ENCODE data around the gene F2RL1.
"Not testable (repeated sequence)": the region's sequence is repeated elsewhere in the genome, so short reads cannot be mapped to it uniquely, and the experiment has no call there.

Gene F2RL1

GRCh38 chr5:76807296-76807695, 11.5 kb upstream of the F2RL1 start:
- no peak for DNase-seq

GRCh38 chr5:76808141-76808691, 10.6 kb upstream of the F2RL1 start:
- no peak for DNase-seq

GRCh38 chr5:76809141-76809540, 9.7 kb upstream of the F2RL1 start:
- DNase-seq, result no peak

GRCh38 chr5:76810236-76810635, 8.6 kb upstream of the F2RL1 start:
- DNase-seq, result no peak

- DNase-seq, result no peak
Observed at GRCh38 chr5:76811214-76811613, 7.6 kb upstream of the F2RL1 start.

GRCh38 chr5:76812209-76812608, 6.6 kb upstream of the F2RL1 start:
- not testable (repeated sequence) for DNase-seq

- DNase-seq, result no peak
Observed at GRCh38 chr5:76813982-76814562, 4.8 kb upstream of the F2RL1 start.

- no peak for DNase-seq
Observed at GRCh38 chr5:76816110-76816831, 2.6 kb upstream of the F2RL1 start.

GRCh38 chr5:76819851-76820525, 1.2 kb downstream of the F2RL1 start:
- no peak for DNase-seq

- DNase-seq, result no peak
Observed at GRCh38 chr5:76820526-76820890, 1.7 kb downstream of the F2RL1 start.

- DNase-seq, result no peak
Observed at GRCh38 chr5:76821136-76821535, 2.3 kb downstream of the F2RL1 start.

GRCh38 chr5:76822105-76822731, 3.4 kb downstream of the F2RL1 start:
- not testable (repeated sequence) for DNase-seq

GRCh38 chr5:76826416-76826815, 7.6 kb downstream of the F2RL1 start:
- not testable (repeated sequence) for DNase-seq

- DNase-seq, result no peak
Observed at GRCh38 chr5:76831110-76831452, 12.3 kb downstream of the F2RL1 start.

- DNase-seq, result no peak
Observed at GRCh38 chr5:76836181-76836580, 17.4 kb downstream of the F2RL1 start.

GRCh38 chr5:76836585-76836984, 17.8 kb downstream of the F2RL1 start:
- no peak for DNase-seq

- no peak for DNase-seq
Observed at GRCh38 chr5:76838481-76839261, 19.8 kb downstream of the F2RL1 start.

- DNase-seq, result no peak
Observed at GRCh38 chr5:76841361-76841760, 22.5 kb downstream of the F2RL1 start.

- DNase-seq, result no peak
Observed at GRCh38 chr5:76845890-76846289, 27.1 kb downstream of the F2RL1 start.

GRCh38 chr5:76849419-76850291, 30.8 kb downstream of the F2RL1 start, which contains the start of gene S100Z:
S100Z (plus strand) TSS chr5:76850014; CDS start chr5:76875360, 25,346 bp downstream.
- DNase-seq, result no peak

- DNase-seq, result no peak
Observed at GRCh38 chr5:76850543-76851145, 31.8 kb downstream of the F2RL1 start.

Measured in NCI-H1092 (cell line).